Neural cell (in vitro differentiated cells): ENCODE results near the gene PRTG. TPM values are rescaled to one million over a fixed set of nuclear protein-coding genes. Genes with fewer than 3 reads are reported as not detected.

Experiments used
- H2AFZ ChIP-seq: fragments of 200-600, 300-800 bp; sonication (generic), shearing (Covaris generic); 2 replicates; pipeline ENCODE4 v1.6.0; 2014; ENCODE audit warnings: low read depth, mild to moderate bottlenecking, antibody characterized with exemption, low read length, moderate library complexity
- H3F3A ChIP-seq: fragments of 200-600 bp; shearing (Covaris generic); 2 replicates; pipeline ENCODE4 v1.6.1; 2016; ENCODE audit warnings: mild to moderate bottlenecking, moderate library complexity, mixed read lengths, antibody characterized with exemption, low read length; ENCODE audit not compliant: insufficient read depth, poor library complexity, severe bottlenecking
- H3K27ac ChIP-seq: fragments of 200-600, 300-800 bp; sonication (generic), shearing (Covaris generic); 2 replicates; pipeline ENCODE4 v1.5.1; 2014; ENCODE audit warnings: mild to moderate bottlenecking, low read length, moderate library complexity
- H3K27me3 ChIP-seq: fragments of 300-800, 200-600 bp; sonication (generic), shearing (Covaris generic); 2 replicates; pipeline ENCODE4 v1.6.0; 2014; ENCODE audit warnings: mild to moderate bottlenecking, low read depth, low read length, moderate library complexity; ENCODE audit not compliant: insufficient read depth
- H3K36me3 ChIP-seq: fragments of 300-800, 200-600 bp; sonication (generic), shearing (Covaris generic); 2 replicates; pipeline ENCODE4 v1.5.1; 2014; ENCODE audit warnings: mild to moderate bottlenecking, antibody characterized with exemption, low read length, moderate library complexity; ENCODE audit not compliant: insufficient read depth
- H3K4me2 ChIP-seq: fragments of 300-800, 200-600 bp; sonication (generic), shearing (Covaris generic); 2 replicates; pipeline ENCODE4 v1.6.0; 2014; ENCODE audit warnings: mild to moderate bottlenecking, low read length
- H3K4me3 ChIP-seq: fragments of 300-800, 200-600 bp; sonication (generic), shearing (Covaris generic); 2 replicates; pipeline ENCODE4 v1.5.1; 2014; ENCODE audit warnings: mild to moderate bottlenecking, low read length, moderate library complexity
- H3K79me2 ChIP-seq: fragments of 200-600 bp; shearing (Covaris generic); replicated peaks from 2 replicates; pipeline ENCODE4 v1.6.0; 2014; ENCODE audit warnings: mild to moderate bottlenecking, low read length, moderate library complexity; ENCODE audit not compliant: insufficient read depth
- H3K9ac ChIP-seq: fragments of 300-800, 200-600 bp; sonication (generic), shearing (Covaris generic); 2 replicates; pipeline ENCODE4 v1.6.1; 2016; ENCODE audit warnings: mild to moderate bottlenecking, low read length, mixed read lengths
- H3K9me2 ChIP-seq: fragments of 200-600 bp; shearing (Covaris generic); 2 replicates; pipeline ENCODE4 v1.6.1; 2016; ENCODE audit warnings: mild to moderate bottlenecking, low read length, mixed read lengths; ENCODE audit not compliant: insufficient read depth
- H3K9me3 ChIP-seq: fragments of 200-600, 300-800 bp; sonication (generic), shearing (Covaris generic); 2 replicates; pipeline ENCODE4 v1.6.1; 2016; ENCODE audit warnings: mild to moderate bottlenecking, mixed run types, low read length, moderate library complexity, mixed read lengths
- H4K20me1 ChIP-seq: fragments of 200-600 bp; shearing (Covaris generic); 2 replicates; pipeline ENCODE4 v1.6.1; 2016; ENCODE audit warnings: mild to moderate bottlenecking, mixed run types; ENCODE audit not compliant: insufficient read depth
- CTCF ChIP-seq: fragments of 450-650 bp; IDR thresholded peaks from 2 replicates; pipeline ENCODE4 v1.5.1; 2014; ENCODE audit warnings: antibody characterized with exemption, mild to moderate bottlenecking, moderate library complexity; ENCODE audit not compliant: poor library complexity, severe bottlenecking
- EP300 ChIP-seq: fragments of 450-650 bp; conservative IDR thresholded peaks from 2 replicates; pipeline ENCODE4 v1.6.1; 2014; ENCODE audit warnings: antibody characterized with exemption, mild to moderate bottlenecking, moderate library complexity; ENCODE audit not compliant: poor library complexity, severe bottlenecking
- EZH2 ChIP-seq: fragments of 200-600, 300-800 bp; shearing (Covaris generic), sonication (generic); IDR thresholded peaks from 2 replicates; pipeline ENCODE4 v1.6.1; 2014; ENCODE audit warnings: antibody characterized with exemption, low read length, borderline replicate concordance, mild to moderate bottlenecking; ENCODE audit not compliant: insufficient read depth, poor library complexity, severe bottlenecking
- MXI1 ChIP-seq: fragments of 450-650 bp; conservative IDR thresholded peaks from 2 replicates; pipeline ENCODE4 v1.6.1; 2014; ENCODE audit warnings: antibody characterized with exemption, mild to moderate bottlenecking; ENCODE audit not compliant: poor library complexity, severe bottlenecking
- POLR2AphosphoS5 ChIP-seq: IDR thresholded peaks from 2 replicates; pipeline ENCODE4 v1.6.1; 2012
- RAD21 ChIP-seq: fragments of 450-650 bp; conservative IDR thresholded peaks from 2 replicates; pipeline ENCODE4 v1.6.1; 2014; ENCODE audit warnings: antibody characterized with exemption, mild to moderate bottlenecking, moderate library complexity
- REST ChIP-seq: IDR thresholded peaks from 2 replicates; pipeline ENCODE4 v1.6.1; 2012; ENCODE audit warnings: borderline replicate concordance
- SMC3 ChIP-seq: fragments of 450-650 bp; conservative IDR thresholded peaks from 2 replicates; pipeline ENCODE4 v1.6.1; 2014; ENCODE audit warnings: antibody characterized with exemption, mild to moderate bottlenecking, moderate library complexity; ENCODE audit not compliant: poor library complexity
- TAF1 ChIP-seq: IDR thresholded peaks from 2 replicates; pipeline ENCODE4 v1.6.1; 2012; ENCODE audit warnings: low read depth
- polyA minus RNA-seq: library from RNA; depleted of rRNA, polyadenylated mRNA; stranded (reverse); fragments of >200 nt; gene quantifications from 2 replicates; pipeline ENCODE4 v1.2.3, GENCODE V29; 2014
- polyA plus RNA-seq: library from polyadenylated mRNA; depleted of rRNA; stranded (reverse); fragments of >200 nt; gene quantifications from 2 replicates; pipeline ENCODE4 v1.2.3, GENCODE V29; 2014

PRTG gene
- polyA plus RNA-seq = 2.6 and 3.8 TPM in 2 replicates
- polyA minus RNA-seq = 11.9 and 16.7 TPM in 2 replicates

GRCh38 chr15:55742927-55743728 is at the start of gene PRTG:
PRTG (minus strand) TSS chr15:55743152; CDS start chr15:55742931, 221 bp downstream.
- H3K27ac ChIP-seq = peak within 1 kb of the TSS; percentile 31
- H3K4me2 ChIP-seq = peak within 1 kb of the TSS; percentile 75
- H3K79me2 ChIP-seq = peaks cover 21% of the 10 kb centered on the region
- H3K4me3 ChIP-seq = peak within 1 kb of the TSS; percentile 91
- peak within 1 kb of the TSS; percentile 67 for H3K9ac ChIP-seq
- no peaks in the 10 kb centered on the region for H3K9me3 ChIP-seq
- H3K9me2 ChIP-seq = no peaks in the 10 kb centered on the region
- no peaks in the 10 kb centered on the region for H3K36me3 ChIP-seq
- H4K20me1 ChIP-seq = no peaks in the 10 kb centered on the region
- no peaks in the 10 kb centered on the region for H3F3A ChIP-seq
- peaks cover 20% of the 10 kb centered on the region for H3K27me3 ChIP-seq
- no peak for TF ChIP-seq POLR2AphosphoS5
- TF ChIP-seq EZH2 = no peak
- no peak for TF ChIP-seq RAD21
- TF ChIP-seq MXI1 = no peak
- H2AFZ ChIP-seq = peak within 1 kb of the TSS; percentile 65

GRCh38 chr15:55791551-55792400 is 48.8 kb upstream of the PRTG start:
- Histone ChIP-seq H3K4me2 (no peak overlapping the region), H3K36me3 (no peaks in the 10 kb centered on the region), H3K9me2 (no peaks in the 10 kb centered on the region), H3K27ac (no peak overlapping the region), H3K9me3 (no peaks in the 10 kb centered on the region), H4K20me1 (no peaks in the 10 kb centered on the region), H3K79me2 (no peaks in the 10 kb centered on the region), H2AFZ (no peak overlapping the region), H3K27me3 (no peaks in the 10 kb centered on the region), H3K4me3 (no peak overlapping the region), H3F3A (no peaks in the 10 kb centered on the region), H3K9ac (no peak overlapping the region)
- TF ChIP-seq CTCF (no peak), TAF1 (no peak), SMC3 (no peak), POLR2AphosphoS5 (no peak), REST (no peak), EZH2 (no peak), EP300 (no peak), RAD21 (no peak), MXI1 (no peak)
